Stimulated activated CD8-positive, alpha-beta memory T cell treated with anti-CD3 and anti-CD28 coated beads, Interleukin-4, amount 100 ng/mL, for 24 hours (primary cell): Measurements from ENCODE around the gene PRPF38A.

Source experiments
- DNase-seq: peaks from one replicate; pipeline ENCODE4 v3.0.0-alpha.2; 2020; ENCODE audit warnings: low read depth

PRPF38A gene

DNA sequence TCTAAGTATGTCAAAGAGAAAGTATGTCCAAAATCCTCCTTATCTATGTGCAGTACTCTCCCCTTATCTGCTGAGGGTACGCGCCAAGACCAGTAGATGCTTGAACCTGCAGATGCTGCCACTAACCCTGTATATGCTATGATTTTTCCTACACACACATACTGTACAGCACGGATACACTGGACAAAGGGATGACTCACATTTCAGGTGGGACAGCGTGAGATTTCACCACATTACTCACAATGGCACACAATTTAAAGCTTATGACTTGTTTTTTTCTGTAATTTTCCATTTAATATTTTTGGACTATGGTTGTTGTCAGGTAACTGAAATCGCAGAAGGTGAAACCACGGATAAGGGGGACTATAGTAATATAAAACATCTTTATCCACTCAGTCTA is 4.3 kb upstream of the PRPF38A start:
- DNase-seq = no peak

DNA sequence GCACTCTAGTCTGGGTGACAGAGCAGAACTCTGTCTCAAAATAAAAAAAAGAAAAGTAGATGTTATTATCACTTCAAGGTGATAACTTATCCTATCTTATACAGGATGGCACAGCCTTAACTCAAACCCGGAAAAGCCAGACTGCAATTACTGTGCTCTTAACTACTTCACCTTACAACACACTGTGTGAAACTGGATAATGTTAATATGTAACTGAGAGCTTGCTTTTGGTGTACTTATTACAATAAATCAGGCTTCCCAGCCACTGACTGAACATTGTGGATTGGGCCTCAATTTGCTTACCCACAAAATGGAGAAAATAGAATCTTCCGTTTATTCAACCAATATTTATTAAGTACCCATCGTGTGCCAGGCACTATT is 1.6 kb upstream of the PRPF38A start:
- no peak for DNase-seq

DNA sequence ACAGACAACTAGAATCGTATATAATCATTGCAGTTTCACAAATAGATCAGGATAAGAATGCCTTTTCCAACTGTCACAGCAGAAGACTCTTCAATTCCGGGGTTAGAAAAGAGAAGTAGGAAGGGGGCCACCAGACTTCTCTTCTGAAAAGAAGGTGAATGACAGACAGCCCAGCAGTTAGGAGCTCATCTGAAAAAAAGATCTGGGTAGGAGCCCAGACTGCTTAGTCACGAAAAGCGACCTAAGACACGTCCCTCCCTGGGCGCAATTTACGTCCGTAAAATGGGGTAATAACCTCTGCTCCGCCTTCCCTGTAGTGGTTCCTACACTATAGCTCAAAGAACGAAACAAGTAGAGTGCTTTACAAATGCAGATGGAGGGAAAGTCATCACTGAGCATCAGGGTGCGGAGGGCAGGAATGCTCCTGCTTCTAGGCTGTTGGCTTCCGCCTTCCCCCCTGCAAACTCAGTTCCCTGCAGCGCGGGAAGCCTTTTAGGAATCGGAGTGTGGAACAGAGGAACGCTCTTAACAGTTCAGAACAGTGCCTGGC is 761 bp upstream of the PRPF38A start:
- peak; percentile 23 for DNase-seq

DNA sequence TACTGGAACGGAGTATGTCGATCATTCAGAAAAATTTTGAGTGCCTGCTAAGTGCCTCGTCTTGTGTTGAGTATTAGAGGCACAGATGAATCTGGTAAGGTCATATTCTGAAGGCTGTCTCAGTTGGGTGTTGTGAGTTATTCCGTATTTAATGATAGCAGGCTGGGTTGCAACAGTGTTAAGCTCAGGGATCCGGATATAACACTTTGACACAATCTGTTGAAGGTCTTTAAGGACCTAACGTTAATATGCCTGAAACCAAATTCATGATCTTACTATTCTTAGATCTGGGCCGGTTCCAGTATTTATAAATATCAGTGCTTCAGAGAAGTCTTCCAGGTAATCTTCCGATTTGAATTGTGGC is 555 bp downstream of the PRPF38A start:
- no peak for DNase-seq

DNA sequence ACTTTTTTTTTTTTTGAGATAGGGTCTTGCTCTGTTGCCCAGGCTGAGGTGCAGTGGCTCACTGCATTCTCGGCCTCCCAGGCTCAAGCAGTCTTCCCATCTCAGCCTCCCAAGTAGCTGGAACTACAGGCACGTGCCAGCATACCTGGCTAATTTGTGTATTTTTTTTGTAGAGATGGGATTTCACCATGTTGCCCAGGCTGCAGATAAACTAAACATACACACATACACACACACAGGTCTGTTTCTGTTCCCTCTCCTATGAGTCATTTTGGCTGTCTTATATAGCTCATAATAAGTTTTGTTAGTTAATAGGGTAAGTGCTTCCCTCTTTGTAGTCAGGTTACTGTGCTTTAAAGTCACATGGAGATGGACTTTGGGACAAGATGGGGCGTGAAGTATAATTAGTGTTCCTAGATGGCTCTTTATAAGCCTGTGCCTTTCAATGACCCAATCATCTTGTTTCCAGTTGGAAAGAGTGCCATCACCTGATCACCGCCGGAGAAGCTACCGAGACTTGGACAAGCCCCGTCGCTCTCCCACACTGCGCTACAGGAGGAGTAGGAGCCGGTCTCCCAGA is 9.1 kb downstream of the PRPF38A start:
- DNase-seq = no peak

DNA sequence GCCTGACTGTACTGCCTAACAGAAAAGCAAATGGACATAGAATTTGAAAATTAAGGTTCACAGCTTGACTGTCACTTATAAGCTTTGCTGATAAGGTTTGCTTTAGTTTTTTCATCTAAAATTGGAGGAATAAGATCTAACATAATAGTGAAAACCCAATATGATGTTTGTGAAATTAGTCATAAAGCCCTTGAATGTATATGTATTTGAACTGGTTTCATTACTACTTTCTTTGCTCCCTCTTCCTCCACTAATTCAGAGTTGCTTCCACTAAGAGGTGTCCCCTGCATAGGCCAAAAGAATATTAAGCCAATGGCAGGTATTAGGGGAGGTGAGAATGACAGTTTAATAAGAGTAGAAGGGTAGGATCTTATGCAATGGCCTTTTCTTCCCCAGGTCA is 10.5 kb downstream of the PRPF38A start:
- DNase-seq = no peak

DNA sequence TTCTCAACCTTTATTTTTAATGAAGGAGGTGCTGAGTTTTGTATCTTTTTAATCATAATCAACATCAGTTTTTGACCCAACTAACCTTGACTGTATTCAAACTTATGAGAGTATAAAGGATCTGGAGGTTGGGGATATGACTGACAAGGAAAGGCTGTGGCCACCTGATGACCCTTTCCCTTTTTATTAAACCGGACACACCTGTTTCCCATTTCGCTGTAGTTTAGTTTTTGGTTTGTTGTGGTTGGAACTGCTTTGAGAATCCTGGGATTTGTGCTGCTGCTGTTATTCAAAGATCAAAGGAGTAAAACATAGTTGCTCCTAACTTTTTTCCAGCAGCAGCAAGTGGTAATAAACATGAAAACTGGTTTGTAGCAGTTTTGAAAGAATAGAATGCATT is 12.4 kb downstream of the PRPF38A start:
- no peak for DNase-seq

DNA sequence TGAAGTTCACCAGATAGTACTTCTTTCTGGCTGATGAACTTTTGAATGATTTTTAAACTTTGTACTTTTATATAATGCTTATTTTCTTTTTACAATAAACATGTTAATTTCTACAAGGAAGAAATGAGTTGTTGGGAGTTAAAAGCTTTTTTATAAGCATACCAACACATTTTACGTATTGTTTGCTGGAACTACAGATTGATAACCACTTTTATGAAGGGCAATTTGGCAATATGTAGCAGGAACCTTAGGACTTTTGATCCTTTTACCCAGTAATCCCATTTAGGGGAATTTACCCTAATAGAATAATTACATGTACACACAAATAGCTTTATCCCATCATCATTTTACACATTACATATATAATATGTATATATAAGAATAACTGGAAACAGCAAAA is 16.3 kb downstream of the PRPF38A start:
- DNase-seq = no peak

DNA sequence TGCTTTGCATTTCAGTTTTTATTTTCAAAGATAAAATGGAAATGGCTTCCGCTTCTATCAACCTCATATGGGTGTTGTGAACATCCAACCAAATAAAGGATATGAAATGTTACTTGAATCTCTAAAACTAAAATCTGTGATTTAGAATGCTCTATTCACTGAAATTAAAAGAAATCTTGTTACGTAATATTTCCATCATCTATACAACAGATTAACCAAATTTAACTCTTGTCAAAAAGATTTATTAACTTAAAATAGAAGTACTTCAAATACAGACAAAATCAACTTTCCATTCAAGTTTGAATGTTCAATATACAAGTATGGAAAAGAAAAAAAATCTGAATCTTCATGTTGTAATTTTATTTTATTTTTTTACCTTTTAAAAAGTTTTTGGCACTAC is 18.7 kb downstream of the PRPF38A start:
- DNase-seq = no peak

DNA sequence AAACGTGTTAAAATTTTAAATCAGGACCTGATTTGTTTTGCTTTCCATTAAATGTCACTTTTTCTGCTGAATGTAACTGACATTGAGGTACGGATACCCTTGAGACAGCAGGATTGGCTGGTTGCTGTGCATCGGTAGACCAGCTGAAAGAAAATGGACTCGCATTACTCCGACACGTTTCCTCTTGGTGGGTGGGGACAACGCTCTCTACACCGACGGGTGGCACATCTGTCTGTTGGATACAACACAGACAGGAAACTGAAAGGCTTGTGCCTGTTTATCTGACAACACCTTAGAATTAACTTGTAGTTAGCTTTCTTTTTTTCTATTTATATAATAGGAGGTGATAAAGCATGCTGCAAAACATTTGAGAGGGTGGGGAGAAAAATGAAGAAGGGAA is 19.4 kb downstream of the PRPF38A start:
- peak; percentile 47 for DNase-seq

DNA sequence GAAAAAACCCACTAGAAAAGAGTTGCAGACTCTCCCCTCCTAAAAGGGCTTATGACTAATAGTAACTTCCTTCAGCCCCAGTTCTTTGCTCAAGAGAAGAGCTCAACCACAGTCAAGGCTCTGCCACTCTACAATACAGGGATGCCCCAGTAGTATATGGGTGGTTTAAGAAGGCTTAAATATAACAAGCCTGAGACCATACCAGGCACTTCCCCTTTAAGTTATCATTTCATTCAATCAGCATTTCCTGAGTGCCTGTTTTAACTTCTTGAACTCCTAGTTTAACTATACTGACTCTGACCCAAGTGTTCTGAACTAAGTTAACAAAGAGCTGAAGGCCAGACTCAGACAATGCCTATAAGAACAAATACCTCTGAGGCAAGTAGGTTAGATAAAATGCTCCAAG is 19.8 kb downstream of the PRPF38A start:
- DNase-seq = no peak

DNA sequence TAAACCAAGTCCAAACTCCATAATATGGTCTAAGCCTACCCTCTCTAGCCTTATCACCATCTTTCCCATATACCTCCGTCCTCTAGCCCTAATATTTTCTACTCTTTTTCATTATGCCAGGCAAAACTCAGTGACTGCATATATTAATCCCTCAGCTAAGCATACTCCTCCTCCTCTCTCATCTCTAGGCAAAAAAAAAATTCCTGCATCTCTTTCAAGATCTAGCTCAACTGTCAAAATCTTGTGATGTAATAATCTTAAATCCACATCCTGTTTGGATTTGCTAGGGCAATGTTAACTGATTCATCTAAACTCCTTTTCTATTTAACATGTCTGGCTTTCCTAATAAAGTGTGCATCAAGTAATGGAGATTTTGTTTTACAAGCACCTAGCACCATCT is 20.4 kb downstream of the PRPF38A start:
- DNase-seq = no peak

DNA sequence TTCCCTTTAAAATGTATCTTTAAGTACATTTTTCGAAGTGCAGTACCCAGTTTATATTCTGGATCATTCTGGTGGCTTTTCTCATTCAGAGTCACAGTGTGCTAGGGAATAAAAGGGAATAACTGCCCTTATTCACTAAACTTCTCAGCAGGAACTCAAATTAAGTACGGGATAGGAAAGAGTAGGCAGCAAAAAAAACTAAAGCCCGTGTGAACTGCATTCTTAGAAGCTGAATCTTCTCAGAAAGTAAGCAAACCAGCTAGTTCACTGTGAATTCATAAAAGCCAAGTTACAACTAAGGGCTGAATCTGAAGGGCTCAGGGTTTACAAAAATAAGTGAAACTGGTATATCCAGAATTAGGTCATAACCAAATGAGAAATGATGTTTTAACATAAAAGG is 22.0 kb downstream of the PRPF38A start:
- no peak for DNase-seq

DNA sequence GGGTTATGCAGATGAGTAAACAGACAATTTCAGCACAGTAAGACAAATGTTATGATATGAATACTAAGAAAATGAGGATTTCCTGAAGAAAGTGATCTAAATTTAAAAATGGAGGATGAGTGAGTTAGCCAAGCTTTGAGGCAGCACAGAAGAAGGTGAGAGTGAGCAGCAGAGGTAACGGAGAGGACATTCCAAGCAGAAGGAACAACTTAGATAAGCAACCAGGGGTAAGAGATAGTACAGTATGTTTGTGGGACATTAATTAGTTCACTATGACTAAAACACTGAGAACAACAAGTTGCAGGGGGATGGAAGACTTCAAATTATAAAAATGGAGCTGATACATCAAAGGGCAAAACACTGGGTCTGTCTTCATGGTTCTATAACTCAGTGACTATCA is 22.8 kb downstream of the PRPF38A start:
- no peak for DNase-seq

DNA sequence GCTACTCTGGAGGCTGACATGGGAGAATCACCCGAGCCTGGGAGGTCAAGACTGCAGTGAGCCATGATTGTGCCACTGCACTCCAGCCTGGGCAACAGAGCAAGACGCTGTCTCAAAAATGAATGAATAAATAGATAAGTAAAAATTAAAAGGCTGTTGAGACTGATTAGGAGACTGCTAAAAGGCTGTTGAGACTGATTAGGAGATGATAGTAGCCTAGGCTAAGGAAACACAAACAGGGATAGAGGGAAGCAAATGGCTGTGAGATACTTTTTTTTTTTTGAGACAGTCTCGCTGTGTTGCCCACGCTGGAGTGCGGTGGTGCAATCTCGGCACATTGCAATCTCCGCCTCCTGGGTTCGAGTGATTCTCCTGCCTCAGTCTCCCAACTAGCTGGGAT is 28.4 kb downstream of the PRPF38A start:
- DNase-seq = no peak

DNA sequence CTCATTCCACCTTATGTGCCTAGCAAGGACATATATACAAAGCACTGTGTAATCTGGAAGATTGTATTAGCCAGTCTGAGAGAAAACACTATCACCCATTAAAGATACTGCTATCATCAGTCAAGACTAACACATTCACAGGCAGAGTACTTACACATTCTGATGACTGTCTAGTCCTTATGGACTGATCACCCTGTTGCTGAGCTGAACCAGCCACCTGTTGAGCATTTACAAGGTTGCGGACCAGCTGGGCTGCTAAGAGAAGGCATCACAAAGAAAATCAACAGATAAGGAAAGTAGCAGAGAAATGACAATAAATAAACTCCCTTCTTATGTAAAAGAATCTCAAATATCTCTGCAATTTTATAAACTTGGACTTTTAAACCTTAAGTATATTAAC is 30.8 kb downstream of the PRPF38A start:
- no peak for DNase-seq

DNA sequence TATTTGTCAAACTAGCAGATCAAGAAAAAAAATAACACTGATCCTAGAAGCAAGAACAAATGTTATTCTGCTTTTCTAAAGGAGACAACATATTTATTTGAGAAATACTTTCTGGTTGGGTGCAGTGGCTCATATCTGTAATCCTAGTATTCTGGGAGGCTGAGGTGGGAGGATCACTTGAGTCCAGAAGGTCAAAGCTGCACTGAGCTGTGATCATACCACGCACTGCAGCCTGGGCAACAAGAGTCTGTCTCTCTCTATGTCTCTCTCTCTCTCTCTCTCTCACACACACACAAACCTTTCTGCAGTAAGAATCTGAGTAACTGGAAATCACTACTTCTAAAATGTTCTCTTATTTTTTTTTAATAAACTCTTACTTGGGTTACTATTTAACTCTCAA is 31.2 kb downstream of the PRPF38A start:
- DNase-seq = no peak

DNA sequence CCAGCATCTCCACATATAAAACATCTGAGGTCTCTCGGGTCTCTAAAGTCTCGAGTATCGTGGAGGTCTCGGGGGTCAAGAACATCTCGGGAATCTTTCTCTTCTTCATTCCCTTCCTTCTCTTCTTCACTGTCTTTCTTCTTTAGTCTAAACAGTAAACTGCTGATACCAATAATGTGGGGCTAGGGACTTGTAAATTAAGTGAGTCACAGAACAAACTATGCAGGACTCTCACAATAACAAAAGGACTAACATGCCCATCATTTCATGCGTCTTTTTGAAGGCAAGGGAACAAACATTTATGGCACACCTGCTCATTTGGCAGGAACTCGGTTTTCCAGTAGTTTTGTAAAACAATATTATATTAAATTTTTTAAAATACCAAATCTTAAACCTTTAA is 32.4 kb downstream of the PRPF38A start:
- DNase-seq = no peak

DNA sequence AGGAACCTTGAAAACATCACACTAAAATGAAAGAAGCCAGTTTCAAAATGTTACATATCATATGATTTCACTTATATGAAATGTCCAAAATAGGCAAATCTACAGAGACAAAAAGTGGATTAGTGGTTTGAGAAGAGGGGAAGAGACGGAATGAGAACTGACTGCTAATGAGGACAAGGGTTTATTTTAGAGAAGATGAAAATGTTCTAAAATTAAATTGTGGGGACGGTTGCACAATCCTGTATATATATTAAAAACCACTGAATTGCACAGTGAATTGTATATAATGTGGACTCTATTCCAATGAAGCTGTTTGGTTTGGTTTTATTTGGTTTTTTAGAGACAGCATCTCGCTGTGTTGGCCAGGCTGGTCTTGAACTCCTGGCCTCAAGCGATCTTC is 35.6 kb downstream of the PRPF38A start:
- DNase-seq = no peak

DNA sequence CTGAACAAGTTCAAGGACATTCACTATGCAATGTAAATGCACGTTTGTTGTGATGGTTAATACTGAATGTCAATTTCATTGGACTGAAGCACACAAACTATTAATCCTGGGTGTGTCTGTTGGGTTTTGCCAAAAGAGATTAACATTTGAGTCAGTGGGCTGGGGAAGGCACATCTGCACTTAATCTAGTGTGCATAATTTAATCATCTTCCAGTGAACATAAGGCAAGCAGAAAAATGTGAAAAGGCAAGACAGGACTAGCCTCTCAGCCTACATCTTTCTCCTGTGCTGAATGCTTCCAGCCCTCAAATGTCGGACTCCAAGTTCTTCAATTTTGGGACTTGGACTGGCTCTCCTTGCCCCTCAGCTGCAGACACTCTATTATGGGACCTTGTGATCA is 40.1 kb downstream of the PRPF38A start:
- DNase-seq = no peak

DNA sequence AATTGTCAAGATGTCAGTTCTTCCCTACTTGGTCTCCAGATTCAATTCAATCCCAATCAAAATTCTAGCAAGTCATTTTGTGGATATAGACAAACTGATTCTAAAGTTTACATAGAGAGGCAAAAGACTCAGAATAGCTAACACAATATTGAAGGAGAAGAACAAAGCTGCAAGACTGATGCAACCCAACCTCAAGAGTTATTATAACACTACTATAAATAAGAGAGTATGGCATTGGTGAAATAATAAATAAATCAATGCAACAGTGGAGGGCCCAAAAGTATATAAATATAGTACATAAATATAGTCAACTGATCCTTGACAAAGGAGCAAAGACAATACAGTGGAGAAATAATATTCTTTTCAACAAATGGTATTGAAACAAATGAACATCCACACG is 49.7 kb downstream of the PRPF38A start:
- no peak for DNase-seq

DNA sequence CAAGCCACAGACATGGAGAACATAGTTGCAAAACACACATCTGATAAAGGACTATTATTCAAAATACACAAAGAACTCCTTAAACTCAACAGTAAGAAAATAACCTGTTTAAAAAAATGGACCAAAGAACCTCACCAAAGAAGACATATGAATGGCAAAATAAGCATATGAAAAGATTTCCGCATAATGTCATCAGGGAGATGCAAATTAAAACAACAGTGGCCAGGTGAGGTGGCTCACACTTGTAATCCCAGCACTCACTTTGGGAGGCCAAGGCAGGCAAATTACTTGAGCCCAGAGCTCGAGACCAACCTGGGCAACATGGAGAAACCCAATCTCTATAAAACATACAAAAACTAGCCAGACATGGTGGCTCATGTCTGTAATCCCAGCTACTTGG is 50.4 kb downstream of the PRPF38A start:
- DNase-seq = no peak

DNA sequence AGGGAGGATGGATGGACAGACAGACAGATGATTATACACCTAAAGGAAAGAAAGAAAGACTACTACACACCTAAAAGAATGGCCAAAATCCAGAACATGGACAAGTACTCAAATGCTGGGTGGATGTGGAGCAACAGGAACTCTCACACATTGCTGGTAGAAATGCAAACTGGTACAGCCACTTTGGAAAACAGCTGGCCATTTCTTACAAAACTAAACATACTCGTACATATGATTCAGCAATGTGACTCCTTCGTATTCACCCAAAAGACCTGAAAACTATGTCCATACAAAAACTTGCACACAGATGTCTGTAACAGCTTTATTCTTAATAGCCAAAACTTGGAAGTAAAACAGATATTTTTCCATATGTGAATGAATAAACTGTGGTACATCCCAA is 51.3 kb downstream of the PRPF38A start:
- no peak for DNase-seq

DNA sequence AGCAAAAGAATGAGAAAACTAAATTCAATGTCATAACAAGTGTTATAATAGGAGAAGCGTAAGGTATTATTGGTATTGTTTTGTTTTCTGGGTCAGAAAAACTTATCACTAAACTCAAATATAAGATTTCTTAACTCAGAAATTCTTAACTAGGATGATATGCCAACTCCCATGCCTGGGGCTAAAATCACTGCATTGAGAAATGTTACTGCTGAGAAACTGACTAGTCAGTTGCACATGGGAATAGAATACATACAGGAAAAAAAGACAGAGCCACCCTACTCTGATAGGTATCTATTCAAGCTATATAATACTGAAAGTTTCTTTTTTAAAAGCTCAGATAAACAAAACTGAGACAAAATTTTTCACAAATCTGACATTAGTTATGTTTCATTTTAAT is 56.3 kb downstream of the PRPF38A start:
- no peak for DNase-seq

DNA sequence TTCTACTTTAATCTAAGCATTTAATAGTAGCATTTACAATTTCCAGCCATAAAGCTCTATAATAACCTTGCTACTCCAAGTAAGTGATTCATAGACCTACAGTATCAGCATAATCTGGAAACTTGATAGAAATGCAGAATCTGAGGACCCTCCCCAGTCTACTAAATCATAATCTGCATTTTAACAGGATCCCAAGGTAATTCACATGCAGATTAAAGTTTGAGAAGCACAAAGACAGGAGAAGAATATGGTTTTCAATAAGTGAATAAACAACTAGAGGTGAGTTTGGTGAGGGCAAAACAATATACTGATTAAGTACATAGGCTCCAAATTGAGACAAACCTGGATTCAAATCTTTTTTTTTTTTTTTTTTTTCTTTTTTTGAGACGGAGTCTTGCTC is 57.4 kb downstream of the PRPF38A start:
- DNase-seq = no peak
